Memory B cell (primary cell): ENCODE measurements around the gene GABRG3.

Source experiments
- ATAC-seq: fragments of 150-1000 bp; cut with Tn5 transposase; 2 replicates; pipeline ENCODE4 v1.10.0; 2021; ENCODE audit warnings: low read depth, mild to moderate bottlenecking, moderate library complexity
- DNase-seq, 2 donors: peaks; one replicate each; pipeline ENCODE4 v3.0.0; 2022; ENCODE audit warnings: low spot score in 2 of 2
- H3K27ac Mint-ChIP-seq: one replicate; pipeline ENCODE4 v1.8.0; 2022; ENCODE audit warnings: mild to moderate bottlenecking, moderate library complexity, mixed read lengths
- H3K27me3 Mint-ChIP-seq: one replicate; pipeline ENCODE4 v1.8.0; 2022; ENCODE audit warnings: mixed read lengths
- H3K36me3 Mint-ChIP-seq: one replicate; pipeline ENCODE4 v1.8.0; 2022; ENCODE audit warnings: mild to moderate bottlenecking, mixed read lengths
- H3K4me1 Mint-ChIP-seq: one replicate; pipeline ENCODE4 v1.8.0; 2022; ENCODE audit warnings: mixed read lengths
- H3K4me3 Mint-ChIP-seq: one replicate; pipeline ENCODE4 v1.8.0; 2022; ENCODE audit warnings: mild to moderate bottlenecking, moderate library complexity, mixed read lengths
- H3K9me3 Mint-ChIP-seq: one replicate; pipeline ENCODE4 v1.8.0; 2022; ENCODE audit warnings: mixed read lengths

Gene GABRG3

GRCh38 chr15:27121672-27122071, 150.7 kb downstream of the GABRG3 start:
- H3K4me3 Mint-ChIP-seq: no peak overlapping the region
- no peak for ATAC-seq

DNA sequence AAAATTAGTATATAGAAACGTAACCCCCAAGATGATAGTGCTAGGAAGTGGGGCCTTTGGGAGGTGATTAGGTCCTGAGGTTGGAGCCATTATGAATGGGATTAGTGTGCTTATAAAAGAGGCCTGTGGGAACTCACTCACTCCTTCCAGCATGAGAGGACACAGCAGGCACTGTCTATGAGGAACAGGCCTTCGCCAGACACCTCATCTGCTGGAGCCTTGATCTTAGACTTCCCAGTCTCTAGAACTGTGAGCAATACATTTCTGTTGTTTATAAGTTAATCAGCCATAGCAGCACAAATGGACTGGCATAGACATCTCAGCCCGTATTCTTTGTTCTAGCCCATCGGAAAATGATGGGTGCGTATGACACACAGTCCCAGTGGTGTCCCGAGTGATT, 152.3 kb downstream of the GABRG3 start:
- Mint-ChIP-seq H3K4me3 (no peak overlapping the region), H3K4me1 (no peaks in the 10 kb centered on the region), H3K27me3 (no peaks in the 10 kb centered on the region), H3K9me3 (peaks cover 6% of the 10 kb centered on the region), H3K27ac (no peak overlapping the region), H3K36me3 (no peaks in the 10 kb centered on the region)
- no peak for DNase-seq
- ATAC-seq: no peak

More at GRCh38 chr15:27121672-27122071, 150.7 kb downstream of the GABRG3 start:
- H3K27me3 Mint-ChIP-seq: no peaks in the 10 kb centered on the region
- H3K9me3 Mint-ChIP-seq: peaks cover 5% of the 10 kb centered on the region
- no peaks in the 10 kb centered on the region for H3K36me3 Mint-ChIP-seq
- no peak overlapping the region for H3K27ac Mint-ChIP-seq
- DNase-seq: no peak
- no peaks in the 10 kb centered on the region for H3K4me1 Mint-ChIP-seq

- Mint-ChIP-seq H3K36me3 (no peaks in the 10 kb centered on the region), H3K27me3 (no peaks in the 10 kb centered on the region), H3K4me1 (no peaks in the 10 kb centered on the region), H3K9me3 (peaks cover 6% of the 10 kb centered on the region), H3K27ac (no peak overlapping the region), H3K4me3 (no peak overlapping the region)
- DNase-seq (no peak), ATAC-seq (no peak)
Observed at GRCh38 chr15:27123808-27124207, 152.8 kb downstream of the GABRG3 start.

GRCh38 chr15:27124287-27124871, 153.4 kb downstream of the GABRG3 start:
- Mint-ChIP-seq H3K9me3 (peaks cover 6% of the 10 kb centered on the region), H3K36me3 (no peaks in the 10 kb centered on the region), H3K27ac (no peak overlapping the region)

GRCh38 chr15:27125185-27125584, 154.2 kb downstream of the GABRG3 start:
- Mint-ChIP-seq H3K4me1 (no peaks in the 10 kb centered on the region), H3K4me3 (no peak overlapping the region), H3K27me3 (no peaks in the 10 kb centered on the region), H3K36me3 (no peaks in the 10 kb centered on the region), H3K27ac (no peak overlapping the region), H3K9me3 (peaks cover 6% of the 10 kb centered on the region)
- no peak for ATAC-seq
- no peak for DNase-seq

More at GRCh38 chr15:27124287-27124871, 153.4 kb downstream of the GABRG3 start:
- Mint-ChIP-seq H3K4me3 (no peak overlapping the region), H3K27me3 (no peaks in the 10 kb centered on the region), H3K4me1 (no peaks in the 10 kb centered on the region)
- ATAC-seq (no peak), DNase-seq (no peak)

GRCh38 chr15:27126449-27126848, 155.5 kb downstream of the GABRG3 start:
- ATAC-seq: no peak
- H3K4me3 Mint-ChIP-seq: no peak overlapping the region

DNA sequence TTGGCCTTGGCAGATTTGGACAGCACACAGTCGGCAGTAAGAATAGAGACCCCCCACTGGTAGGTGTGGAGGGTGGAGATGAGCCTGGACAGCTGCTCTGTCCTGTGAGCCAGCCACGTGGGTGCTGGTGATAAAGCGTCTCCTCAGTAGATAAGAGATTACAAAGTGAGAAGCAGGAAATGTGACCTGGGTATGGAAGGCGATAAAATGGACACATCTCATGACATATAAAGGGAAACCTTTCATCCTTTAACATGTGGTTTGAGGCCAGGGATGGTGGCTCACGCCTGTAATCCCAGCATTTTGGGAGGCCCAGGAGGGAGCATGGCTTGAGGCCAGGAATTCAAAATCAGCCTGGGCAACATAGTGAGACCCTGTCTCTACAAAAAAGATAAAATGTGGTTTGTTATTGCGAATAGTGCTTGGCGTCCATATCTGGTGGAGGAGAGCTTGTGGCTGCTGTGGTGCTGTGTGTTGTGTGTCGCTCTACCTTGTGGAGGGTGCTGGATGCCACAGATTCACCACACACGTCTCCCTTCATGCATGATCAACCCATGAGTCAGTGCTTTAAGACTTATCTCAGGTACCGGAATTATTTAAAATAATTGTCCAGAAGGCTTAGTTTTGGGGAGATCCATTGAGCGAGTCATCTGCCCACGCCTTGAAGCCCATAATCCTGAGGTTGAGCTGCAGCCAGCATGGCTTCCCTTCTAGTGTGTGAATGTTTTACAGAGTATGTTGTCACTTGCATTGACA, 157.0 kb downstream of the GABRG3 start:
- ATAC-seq (no peak), DNase-seq (no peak)
- H3K36me3 Mint-ChIP-seq: no peaks in the 10 kb centered on the region
- peaks cover 13% of the 10 kb centered on the region for H3K9me3 Mint-ChIP-seq
- no peaks in the 10 kb centered on the region for H3K27me3 Mint-ChIP-seq
- H3K4me1 Mint-ChIP-seq: no peaks in the 10 kb centered on the region
- H3K4me3 Mint-ChIP-seq: no peak overlapping the region
- H3K27ac Mint-ChIP-seq: no peak overlapping the region

More at GRCh38 chr15:27126449-27126848, 155.5 kb downstream of the GABRG3 start:
- no peak overlapping the region for H3K27ac Mint-ChIP-seq
- H3K4me1 Mint-ChIP-seq: no peaks in the 10 kb centered on the region
- H3K27me3 Mint-ChIP-seq: no peaks in the 10 kb centered on the region
- no peaks in the 10 kb centered on the region for H3K36me3 Mint-ChIP-seq
- H3K9me3 Mint-ChIP-seq: peaks cover 13% of the 10 kb centered on the region
- DNase-seq: no peak

- ATAC-seq (no peak), DNase-seq (no peak)
- no peak overlapping the region for H3K27ac Mint-ChIP-seq
- no peaks in the 10 kb centered on the region for H3K36me3 Mint-ChIP-seq
- no peak overlapping the region for H3K4me3 Mint-ChIP-seq
- peaks cover 1% of the 10 kb centered on the region for H3K27me3 Mint-ChIP-seq
- no peaks in the 10 kb centered on the region for H3K4me1 Mint-ChIP-seq
- peaks cover 10% of the 10 kb centered on the region for H3K9me3 Mint-ChIP-seq
Observed at GRCh38 chr15:27133249-27133648, 162.3 kb downstream of the GABRG3 start.

GRCh38 chr15:27134481-27134880, 163.5 kb downstream of the GABRG3 start:
- Mint-ChIP-seq H3K27ac (no peak overlapping the region), H3K4me3 (no peak overlapping the region), H3K27me3 (peaks cover 1% of the 10 kb centered on the region), H3K36me3 (no peaks in the 10 kb centered on the region), H3K4me1 (no peaks in the 10 kb centered on the region), H3K9me3 (peaks cover 10% of the 10 kb centered on the region)
- no peak for ATAC-seq
- DNase-seq: no peak

GRCh38 chr15:27135151-27135550, 164.2 kb downstream of the GABRG3 start:
- Mint-ChIP-seq H3K4me3 (no peak overlapping the region), H3K36me3 (no peaks in the 10 kb centered on the region), H3K27ac (no peak overlapping the region), H3K4me1 (no peaks in the 10 kb centered on the region), H3K9me3 (peaks cover 10% of the 10 kb centered on the region), H3K27me3 (peaks cover 1% of the 10 kb centered on the region)
- no peak for ATAC-seq
- no peak for DNase-seq

GRCh38 chr15:27137127-27137526, 166.1 kb downstream of the GABRG3 start:
- no peak for DNase-seq
- Mint-ChIP-seq H3K4me3 (no peak overlapping the region), H3K9me3 (peaks cover 4% of the 10 kb centered on the region), H3K36me3 (no peaks in the 10 kb centered on the region), H3K27me3 (peaks cover 1% of the 10 kb centered on the region), H3K4me1 (no peaks in the 10 kb centered on the region), H3K27ac (no peak overlapping the region)
- ATAC-seq: no peak

DNA sequence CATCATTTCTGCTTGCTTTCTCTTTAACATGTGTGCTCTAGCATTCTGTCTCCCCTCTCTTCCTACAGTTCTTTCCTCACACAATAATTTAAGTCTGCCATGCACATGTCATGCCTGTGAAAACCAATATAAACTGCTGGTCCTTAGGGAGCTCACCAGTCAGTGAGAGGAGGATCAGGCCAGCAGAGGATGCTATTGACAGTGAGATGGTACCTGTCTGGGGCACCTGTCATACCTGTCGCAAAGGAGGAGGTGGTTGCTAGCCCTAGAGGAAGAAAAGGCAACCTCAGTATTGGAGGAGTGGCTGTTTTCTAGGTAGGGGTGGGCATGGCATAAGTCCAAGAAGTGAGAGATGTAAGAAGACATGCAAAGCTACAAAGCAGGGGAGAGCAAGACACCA, 194.6 kb downstream of the GABRG3 start:
- Mint-ChIP-seq H3K4me3 (no peak overlapping the region), H3K27me3 (no peaks in the 10 kb centered on the region), H3K36me3 (no peaks in the 10 kb centered on the region), H3K27ac (no peak overlapping the region), H3K9me3 (peaks cover 4% of the 10 kb centered on the region), H3K4me1 (no peaks in the 10 kb centered on the region)
- no peak for DNase-seq
- no peak for ATAC-seq

- no peaks in the 10 kb centered on the region for H3K4me1 Mint-ChIP-seq
- ATAC-seq (no peak), DNase-seq (no peak)
- H3K36me3 Mint-ChIP-seq: no peaks in the 10 kb centered on the region
- H3K9me3 Mint-ChIP-seq: peaks cover 4% of the 10 kb centered on the region
- H3K27me3 Mint-ChIP-seq: no peaks in the 10 kb centered on the region
- no peak overlapping the region for H3K4me3 Mint-ChIP-seq
- no peak overlapping the region for H3K27ac Mint-ChIP-seq
Observed at GRCh38 chr15:27166917-27167316, 195.9 kb downstream of the GABRG3 start.

- no peaks in the 10 kb centered on the region for H3K27me3 Mint-ChIP-seq
- H3K9me3 Mint-ChIP-seq: peaks cover 4% of the 10 kb centered on the region
- no peaks in the 10 kb centered on the region for H3K36me3 Mint-ChIP-seq
- H3K27ac Mint-ChIP-seq: no peak overlapping the region
- ATAC-seq: no peak
- H3K4me1 Mint-ChIP-seq: no peaks in the 10 kb centered on the region
- H3K4me3 Mint-ChIP-seq: no peak overlapping the region
- no peak for DNase-seq
Observed at GRCh38 chr15:27167738-27168137, 196.8 kb downstream of the GABRG3 start.

- Mint-ChIP-seq H3K9me3 (peaks cover 5% of the 10 kb centered on the region), H3K27ac (no peak overlapping the region)
Observed at GRCh38 chr15:27170851-27171250, 199.9 kb downstream of the GABRG3 start.

More at GRCh38 chr15:27170851-27171250, 199.9 kb downstream of the GABRG3 start:
- no peaks in the 10 kb centered on the region for H3K4me1 Mint-ChIP-seq
- DNase-seq (no peak), ATAC-seq (no peak)
- H3K4me3 Mint-ChIP-seq: no peak overlapping the region
- no peaks in the 10 kb centered on the region for H3K36me3 Mint-ChIP-seq
- H3K27me3 Mint-ChIP-seq: no peaks in the 10 kb centered on the region
